ENCODE data around the gene PPWD1.
"Not testable (repeated sequence)": the region's sequence is repeated elsewhere in the genome, so short reads cannot be mapped to it uniquely, and the experiment has no call there.

PPWD1 gene

GRCh38 chr5:65562731-65563701 is at the start of gene PPWD1, which contains the start of gene CENPK:
Gene PPWD1 (plus strand): TSS chr5:65563296. CDS start chr5:65563311, 15 bp downstream.
Gene CENPK (minus strand): TSS chr5:65563168. CDS start chr5:65554907, 8,261 bp downstream.
- DNase-seq (ENCODE audit: low read depth in 3 of 3, low spot score in 1 of 3), result peak; percentile 78 to 87 (median 81)

GRCh38 chr5:65525726-65526125 is 37.4 kb upstream of the PPWD1 start:
- no peak for DNase-seq (ENCODE audit: low read depth in 3 of 3, low spot score in 1 of 3)

DNA sequence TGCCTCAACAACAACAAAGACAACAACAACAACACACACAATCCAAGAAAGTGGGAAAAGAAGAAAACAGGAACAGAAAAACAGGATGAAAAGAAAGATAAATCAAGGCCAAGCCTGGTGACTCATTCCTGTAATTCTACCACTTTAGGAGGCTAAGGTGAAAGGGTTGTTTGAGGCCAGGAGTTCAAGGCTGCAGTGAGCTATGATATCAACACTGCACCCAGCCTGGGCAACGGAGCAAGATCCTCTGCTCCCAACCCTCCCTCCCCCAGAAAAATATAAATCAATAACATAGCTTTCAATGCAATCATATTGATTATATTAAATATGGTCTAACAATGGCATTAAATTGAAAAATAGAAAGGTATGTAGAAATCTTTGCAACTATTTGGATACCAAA is 32.2 kb upstream of the PPWD1 start:
- no peak for DNase-seq (ENCODE audit: low read depth in 3 of 3, low spot score in 1 of 3)

GRCh38 chr5:65535529-65535987 is 27.5 kb upstream of the PPWD1 start:
- DNase-seq (ENCODE audit: low read depth in 3 of 3, low spot score in 1 of 3), result no peak

GRCh38 chr5:65539827-65540226 is 23.3 kb upstream of the PPWD1 start:
- no peak for DNase-seq (ENCODE audit: low read depth in 3 of 3, low spot score in 1 of 3)

- no peak for DNase-seq (ENCODE audit: low read depth in 3 of 3, low spot score in 1 of 3)
Measured at GRCh38 chr5:65544473-65544872, 18.6 kb upstream of the PPWD1 start.

- DNase-seq (ENCODE audit: low read depth in 3 of 3, low spot score in 1 of 3), result no peak
Measured at GRCh38 chr5:65546141-65546540, 17.0 kb upstream of the PPWD1 start.

- DNase-seq (ENCODE audit: low read depth in 3 of 3, low spot score in 1 of 3), result no peak
Measured at GRCh38 chr5:65548281-65548680, 14.8 kb upstream of the PPWD1 start.

GRCh38 chr5:65553941-65554340 is 9.2 kb upstream of the PPWD1 start:
- no peak for DNase-seq (ENCODE audit: low read depth in 3 of 3, low spot score in 1 of 3)

DNA sequence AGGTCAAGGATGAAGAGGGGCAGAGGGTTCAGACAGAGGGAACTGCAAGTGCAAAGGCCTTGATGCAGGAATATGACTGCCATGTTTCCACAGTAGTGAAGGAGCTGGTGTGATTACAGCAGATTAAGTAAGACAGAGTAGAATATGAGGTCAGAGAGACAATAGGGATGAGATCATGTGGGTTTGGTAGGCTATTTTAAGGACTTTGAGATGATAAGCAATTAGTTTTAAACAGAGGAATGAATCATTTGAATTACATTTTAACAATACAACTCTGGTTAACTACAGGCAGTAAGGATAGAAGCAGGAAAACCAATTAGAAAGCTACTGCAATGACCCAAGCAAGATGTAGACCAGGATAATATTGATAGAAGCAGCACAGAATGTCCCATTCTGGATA is 7.8 kb upstream of the PPWD1 start:
- DNase-seq (ENCODE audit: low read depth in 3 of 3, low spot score in 1 of 3), result no peak

- no peak for DNase-seq (ENCODE audit: low read depth in 3 of 3, low spot score in 1 of 3)
Measured at GRCh38 chr5:65556181-65556580, 6.9 kb upstream of the PPWD1 start.

DNA sequence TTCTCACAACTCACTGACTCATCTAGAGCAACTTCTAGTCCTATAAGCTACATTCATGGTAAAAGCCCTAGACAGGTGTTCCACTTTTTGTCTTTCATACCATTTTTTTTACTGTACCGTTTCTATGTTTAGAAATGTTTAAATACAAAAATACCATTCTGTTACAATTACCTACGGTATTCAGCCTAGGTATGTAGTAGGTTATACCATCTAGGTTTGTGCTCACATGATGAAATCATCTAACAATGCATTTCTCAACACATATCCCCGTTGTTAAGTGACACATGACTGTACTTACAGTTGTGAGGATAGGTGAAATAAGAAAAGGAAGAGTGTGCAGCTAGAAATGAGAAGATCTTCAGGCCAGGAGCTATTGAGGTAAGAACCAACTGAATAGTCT is 6.4 kb upstream of the PPWD1 start:
- no peak for DNase-seq (ENCODE audit: low read depth in 3 of 3, low spot score in 1 of 3)

DNA sequence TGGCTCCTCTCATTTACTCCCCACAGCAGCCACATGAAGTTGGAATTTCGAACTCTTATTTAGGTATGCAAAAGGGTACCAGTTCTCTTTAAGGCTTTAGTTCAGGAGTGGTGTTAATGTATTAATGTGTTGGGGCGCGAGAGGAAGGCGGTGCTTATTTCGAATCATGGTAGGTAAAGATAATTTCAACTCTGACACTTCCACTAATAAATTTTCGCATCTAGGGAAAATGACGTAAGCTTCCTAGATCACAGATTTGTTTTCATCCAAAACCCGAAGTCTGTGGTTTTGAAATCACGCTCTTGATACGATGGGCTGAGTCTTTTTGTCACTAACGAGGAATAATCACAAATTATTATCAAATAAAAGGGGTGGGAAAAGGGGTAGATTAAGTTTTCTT is 681 bp downstream of the PPWD1 start:
- no peak for DNase-seq (ENCODE audit: low read depth in 3 of 3, low spot score in 1 of 3)

DNA sequence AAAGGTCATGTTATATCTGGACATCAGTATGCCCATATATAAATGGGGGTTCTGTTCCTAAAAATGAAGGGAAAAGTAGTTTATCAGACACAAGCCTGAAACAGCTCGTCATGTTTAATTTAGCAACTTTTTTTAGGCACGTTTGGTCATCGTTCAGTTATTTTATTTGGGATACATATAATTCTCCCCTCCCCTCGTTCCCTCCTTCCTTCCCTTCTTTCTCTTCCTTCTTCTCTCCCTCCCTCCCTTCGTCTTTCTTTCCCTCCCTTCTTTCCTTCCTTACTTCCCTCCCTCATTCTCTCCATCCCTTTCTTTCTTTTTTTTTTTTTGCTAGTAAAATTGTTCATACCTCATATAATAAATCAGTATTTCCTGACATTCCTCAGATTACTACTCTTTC is 3.4 kb downstream of the PPWD1 start:
- DNase-seq (ENCODE audit: low read depth in 3 of 3, low spot score in 1 of 3), result no peak

DNA sequence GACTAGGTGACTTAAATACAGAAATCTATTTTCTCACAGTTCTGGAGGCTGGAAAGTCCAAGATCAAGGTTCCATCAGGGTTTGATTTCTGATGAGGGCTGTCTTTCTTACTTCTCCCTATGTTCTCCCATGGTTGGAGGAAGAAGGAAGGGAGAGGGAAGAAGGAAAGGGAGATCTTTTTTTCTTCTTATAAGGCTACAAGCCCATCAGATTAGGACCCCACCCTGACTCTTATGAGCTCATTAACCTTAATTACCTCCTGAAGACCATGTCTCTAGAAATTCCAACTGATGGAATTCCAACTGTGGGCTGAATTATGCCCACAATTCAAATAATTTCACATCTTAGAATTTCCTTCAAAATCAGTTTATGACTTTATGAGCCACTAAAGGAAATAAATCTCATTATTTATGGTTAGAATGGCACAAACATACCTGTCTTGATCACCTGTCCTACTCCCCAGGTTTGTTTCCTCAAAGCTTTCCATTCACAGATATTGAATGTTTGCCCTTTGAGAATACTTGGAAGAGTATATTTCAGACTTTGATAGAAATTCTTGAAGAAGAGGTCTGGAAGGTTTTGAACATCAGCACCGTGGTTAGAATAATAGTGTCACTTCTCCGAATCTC is 7.6 kb downstream of the PPWD1 start:
- no peak for DNase-seq (ENCODE audit: low read depth in 3 of 3, low spot score in 1 of 3)

- DNase-seq (ENCODE audit: low read depth in 3 of 3, low spot score in 1 of 3), result no peak
Measured at GRCh38 chr5:65577141-65577540, 14.0 kb downstream of the PPWD1 start.

DNA sequence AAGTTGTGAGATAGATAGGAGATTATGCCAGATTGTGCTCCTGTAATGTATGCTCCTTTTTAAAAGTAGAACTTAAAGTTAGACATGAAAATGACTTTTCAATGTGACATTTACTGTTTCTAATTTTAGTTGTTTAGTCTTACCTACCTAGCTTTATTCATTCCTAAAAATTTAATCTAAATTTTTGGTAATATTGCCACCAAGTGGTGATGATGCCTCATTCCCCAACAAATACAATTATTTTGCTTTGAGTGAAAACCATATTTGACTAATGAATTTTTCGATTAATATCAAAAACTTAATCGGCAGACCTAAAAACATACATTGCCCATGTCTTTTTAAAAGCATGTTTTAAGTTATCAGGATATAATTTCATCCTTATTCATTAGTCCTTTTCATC is 25.6 kb downstream of the PPWD1 start:
- DNase-seq (ENCODE audit: low read depth in 3 of 3, low spot score in 1 of 3), result no peak

DNA sequence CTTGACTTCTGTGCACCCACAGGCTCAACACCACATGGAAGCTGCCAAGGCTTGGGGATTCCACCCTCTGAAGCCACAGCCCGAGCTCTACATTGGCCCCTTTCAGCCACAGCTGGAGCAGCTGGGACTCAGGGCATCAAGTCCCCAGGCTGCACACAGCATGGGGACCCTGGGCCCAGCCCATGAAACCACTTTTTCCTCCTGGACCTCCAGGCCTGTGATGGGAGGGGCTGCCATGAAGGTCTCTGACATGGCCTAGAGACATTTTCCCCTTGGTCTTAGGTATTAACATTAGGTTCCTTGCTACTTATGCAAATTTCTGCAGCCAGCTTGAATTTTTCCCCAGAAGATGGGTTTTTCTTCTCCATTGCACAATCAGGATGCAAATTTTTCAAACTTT is 38.7 kb downstream of the PPWD1 start:
- DNase-seq (ENCODE audit: low read depth in 3 of 3, low spot score in 1 of 3), result not testable (repeated sequence)

- DNase-seq (ENCODE audit: low read depth in 3 of 3, low spot score in 1 of 3), result no peak
Measured at GRCh38 chr5:65611524-65611923, 48.4 kb downstream of the PPWD1 start.

DNA sequence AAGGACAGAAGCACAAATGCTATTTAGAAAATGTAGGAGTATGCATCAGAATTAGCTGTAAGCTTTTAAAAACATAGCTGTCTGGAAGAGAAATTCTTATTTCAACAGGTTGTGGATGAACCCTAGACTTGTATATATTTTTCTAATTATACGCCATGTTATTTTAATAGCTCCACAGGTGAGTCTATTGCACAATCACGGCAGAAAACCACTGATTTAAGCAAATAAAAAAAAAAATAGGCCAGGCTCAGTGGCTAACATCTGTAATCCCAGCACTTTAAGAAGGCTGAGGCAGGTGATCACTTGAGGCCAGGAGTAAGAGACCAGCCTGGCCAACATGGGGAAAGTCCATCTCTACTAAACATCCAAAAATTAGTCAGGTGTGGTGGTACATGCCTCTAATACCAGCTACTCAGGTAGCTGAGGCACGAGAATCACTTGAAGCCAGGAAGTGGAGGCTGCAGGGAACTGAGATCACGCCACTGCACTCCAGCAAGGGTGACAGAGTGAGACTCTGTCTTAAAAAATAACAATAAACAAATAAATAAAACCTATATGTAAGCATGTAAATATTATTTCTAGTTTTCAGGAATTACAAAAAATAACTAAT is 49.3 kb downstream of the PPWD1 start:
- DNase-seq (ENCODE audit: low read depth in 3 of 3, low spot score in 1 of 3), result no peak

DNA sequence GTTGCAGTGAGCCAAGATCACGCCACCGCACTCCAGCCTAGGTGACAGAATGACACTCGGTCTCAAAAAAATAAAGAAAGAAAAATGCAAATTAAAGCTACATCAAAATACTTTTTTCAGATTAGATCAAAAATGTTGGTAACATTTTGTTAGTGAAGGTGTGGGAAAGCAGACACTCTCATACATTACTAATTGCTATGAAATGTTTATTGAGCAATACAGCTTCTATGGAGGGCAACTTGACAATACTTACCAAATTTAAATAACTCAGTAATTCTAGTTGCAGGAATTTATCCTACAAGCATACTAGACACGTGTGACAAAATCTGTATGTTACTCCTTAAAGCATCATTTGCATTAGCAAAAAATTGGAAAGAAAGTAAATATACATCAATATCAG is 56.9 kb downstream of the PPWD1 start:
- no peak for DNase-seq (ENCODE audit: low read depth in 3 of 3, low spot score in 1 of 3)

DNA sequence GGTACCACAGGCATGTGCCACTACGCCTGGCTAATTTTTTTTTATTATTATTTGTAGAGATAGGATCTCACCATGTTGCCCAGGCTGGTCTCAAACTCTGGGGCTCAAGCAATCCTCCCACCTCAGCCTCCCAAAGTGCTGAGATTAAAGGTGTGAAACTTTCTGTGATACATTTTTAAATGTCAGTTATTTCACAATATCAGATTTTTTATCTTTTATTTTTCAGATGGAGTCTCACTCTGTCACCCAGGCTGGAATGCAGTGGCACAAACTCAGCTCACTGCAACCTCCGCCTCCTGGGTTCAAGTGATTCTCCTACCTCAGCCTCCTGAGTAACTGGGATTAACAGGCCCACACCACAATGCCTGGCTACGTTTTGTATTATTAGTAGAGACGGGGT is 58.9 kb downstream of the PPWD1 start:
- DNase-seq (ENCODE audit: low read depth in 3 of 3, low spot score in 1 of 3), result not testable (repeated sequence)
